GM21447 (cell line): ENCODE results near the gene KCNJ12.
"Not testable (repeated sequence)": the region's sequence is repeated elsewhere in the genome, so short reads cannot be mapped to it uniquely, and the experiment has no call there.

Experiments
- ATAC-seq: cut with Tn5 transposase; IDR thresholded peaks from one replicate; pipeline ENCODE4 v1.9.1; 2021; ENCODE audit not compliant: unreplicated experiment

The KCNJ12 gene

GRCh38 chr17:21376081-21376758 is at the start of gene KCNJ12:
TSS of gene KCNJ12 (plus strand) at chr17:21376357. CDS start at chr17:21415343, 38,986 bp downstream.
- no peak for ATAC-seq

- not testable (repeated sequence) for ATAC-seq
Observed at GRCh38 chr17:21327921-21328320, 48.2 kb upstream of the KCNJ12 start.

GRCh38 chr17:21328778-21329177 is 47.4 kb upstream of the KCNJ12 start:
- ATAC-seq, result not testable (repeated sequence)

- no peak for ATAC-seq
Observed at GRCh38 chr17:21330436-21331160, 45.6 kb upstream of the KCNJ12 start.

- not testable (repeated sequence) for ATAC-seq
Observed at GRCh38 chr17:21336541-21337294, 39.4 kb upstream of the KCNJ12 start.

GRCh38 chr17:21337981-21338625 is 38.1 kb upstream of the KCNJ12 start:
- ATAC-seq, result not testable (repeated sequence)

GRCh38 chr17:21339011-21339410 is 37.1 kb upstream of the KCNJ12 start:
- ATAC-seq, result no peak

GRCh38 chr17:21339571-21339970 is 36.6 kb upstream of the KCNJ12 start:
- not testable (repeated sequence) for ATAC-seq

GRCh38 chr17:21340407-21340806 is 35.8 kb upstream of the KCNJ12 start:
- ATAC-seq, result not testable (repeated sequence)

- ATAC-seq, result not testable (repeated sequence)
Observed at GRCh38 chr17:21341279-21341678, 34.9 kb upstream of the KCNJ12 start.

GRCh38 chr17:21341925-21342540 is 34.1 kb upstream of the KCNJ12 start:
- ATAC-seq, result not testable (repeated sequence)

GRCh38 chr17:21343061-21343949 is 32.9 kb upstream of the KCNJ12 start:
- ATAC-seq, result not testable (repeated sequence)

- not testable (repeated sequence) for ATAC-seq
Observed at GRCh38 chr17:21344801-21345200, 31.4 kb upstream of the KCNJ12 start.

GRCh38 chr17:21345236-21345635 is 30.9 kb upstream of the KCNJ12 start:
- ATAC-seq, result no peak

- not testable (repeated sequence) for ATAC-seq
Observed at GRCh38 chr17:21346107-21346506, 30.1 kb upstream of the KCNJ12 start.

GRCh38 chr17:21346651-21347250 is 29.4 kb upstream of the KCNJ12 start:
- ATAC-seq, result not testable (repeated sequence)

- ATAC-seq, result not testable (repeated sequence)
Observed at GRCh38 chr17:21347660-21348059, 28.5 kb upstream of the KCNJ12 start.

GRCh38 chr17:21348081-21348925 is 27.9 kb upstream of the KCNJ12 start:
- peak; percentile 70 for ATAC-seq
